Hematopoietic multipotent progenitor cell treated with erythropoietin and hydrocortisone succinate and interleukin-3 and kit ligand, for 17 days (in vitro differentiated cells): Measurements from ENCODE around the gene IGFL4.

ENCODE experiments used
- DNase-seq: peaks from one replicate; pipeline ENCODE4 v3.0.0-alpha.2; 2015; ENCODE audit warnings: low spot score

IGFL4 gene

GRCh38 chr19:46020819-46021125 lies 20.0 kb downstream of the IGFL4 start:
- no peak for DNase-seq

DNA sequence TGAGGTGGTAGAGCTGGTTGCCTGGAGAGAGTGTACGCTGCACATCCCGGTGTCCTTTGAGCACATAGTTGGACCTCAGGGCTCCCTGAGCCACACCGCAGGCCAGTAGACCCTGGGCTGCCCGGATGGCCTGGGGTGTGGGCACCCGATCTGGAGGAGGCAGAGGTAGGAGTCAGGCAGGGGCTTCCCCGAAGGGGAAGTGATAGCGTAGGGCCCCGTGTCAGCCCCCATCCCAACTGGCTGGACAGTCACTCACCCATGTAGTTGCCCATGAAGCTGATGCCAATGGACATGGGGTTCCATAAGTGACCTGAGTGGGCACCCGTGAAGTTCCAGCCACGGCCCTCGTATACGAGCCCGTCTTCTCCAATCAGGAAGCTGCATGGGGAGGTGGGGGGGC lies 21.5 kb downstream of the IGFL4 start:
- DNase-seq = no peak

DNA sequence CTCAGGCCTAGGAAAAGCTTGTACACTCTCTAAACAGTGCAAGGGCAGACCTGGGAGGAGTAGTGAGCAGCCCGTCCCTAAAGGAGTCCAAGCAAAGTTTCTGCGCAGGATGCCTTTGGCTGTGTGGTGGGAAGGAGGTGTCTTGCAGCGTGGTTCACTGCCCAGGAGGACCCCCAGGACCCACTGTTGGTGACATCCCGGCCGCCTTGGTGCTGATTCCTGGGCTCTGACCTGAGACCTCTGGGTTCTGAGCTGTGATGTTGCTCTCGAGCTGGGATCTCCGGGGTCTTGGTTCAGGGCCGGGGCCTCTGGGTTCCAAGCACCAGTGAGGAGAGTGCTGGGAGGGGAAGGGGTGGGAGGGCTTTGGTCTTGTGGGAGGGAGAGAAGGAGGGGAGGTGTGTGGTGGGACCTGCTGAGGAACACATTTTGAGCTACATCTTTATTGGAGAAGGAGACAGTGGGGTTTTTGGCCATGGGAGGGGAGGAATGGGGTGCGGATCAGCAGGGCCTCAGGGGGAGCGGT lies 22.0 kb downstream of the IGFL4 start:
- DNase-seq = no peak

GRCh38 chr19:46017874-46018675 lies 22.7 kb downstream of the IGFL4 start:
- no peak for DNase-seq

- DNase-seq = no peak
Observed at GRCh38 chr19:46017095-46017429, 23.7 kb downstream of the IGFL4 start.

- DNase-seq = peak; percentile 88
Observed at GRCh38 chr19:46016426-46017094, 24.2 kb downstream of the IGFL4 start.

- no peak for DNase-seq
Observed at GRCh38 chr19:46015687-46016425, 24.9 kb downstream of the IGFL4 start.

GRCh38 chr19:46014941-46015686 lies 25.7 kb downstream of the IGFL4 start:
- peak; percentile 47 for DNase-seq

DNA sequence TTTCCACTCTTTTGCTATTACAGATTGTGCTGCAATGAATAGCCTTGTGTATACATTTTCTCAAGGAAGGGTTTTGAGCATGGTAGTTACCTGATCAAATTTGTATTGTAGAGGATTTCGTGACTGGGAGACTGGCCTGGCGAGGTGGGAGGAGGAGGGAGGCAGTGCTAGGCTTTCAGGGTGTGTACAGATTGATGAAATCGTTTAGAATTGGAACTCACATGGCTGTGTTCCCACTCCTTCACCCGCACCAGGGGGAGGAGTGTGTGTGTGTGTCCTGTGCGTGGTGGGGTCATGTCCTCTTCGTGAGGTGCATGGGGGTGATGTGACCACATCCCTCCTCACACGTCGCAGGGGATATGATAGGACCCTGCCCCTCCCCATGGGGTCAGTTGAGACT lies 26.3 kb downstream of the IGFL4 start:
- DNase-seq = no peak

- peak; percentile 80 for DNase-seq
Observed at GRCh38 chr19:46009530-46010510, 31.0 kb downstream of the IGFL4 start.

DNA sequence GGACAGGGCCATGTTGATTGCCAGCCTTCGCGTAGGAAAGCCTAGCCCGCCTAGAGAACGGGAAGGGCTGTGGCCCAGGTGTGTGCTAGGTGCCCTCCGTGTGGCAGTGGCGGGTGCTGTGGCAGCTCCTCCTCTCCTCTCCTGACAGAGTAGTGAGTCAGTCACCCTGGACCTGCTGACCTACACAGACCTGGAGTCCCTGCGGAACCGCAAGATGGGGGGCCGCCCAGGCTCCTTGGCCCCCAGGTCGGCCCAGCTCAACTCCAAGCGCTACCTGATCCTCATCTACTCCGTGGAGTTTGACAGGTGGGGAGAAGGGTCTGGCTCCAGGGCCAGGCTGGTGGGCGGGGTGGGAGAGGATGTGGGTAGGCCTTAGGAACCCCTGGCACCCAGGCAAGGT lies 34.4 kb downstream of the IGFL4 start:
- no peak for DNase-seq

- DNase-seq = no peak
Observed at GRCh38 chr19:46002678-46003275, 38.0 kb downstream of the IGFL4 start.

- peak; percentile 34 for DNase-seq
Observed at GRCh38 chr19:46000491-46001246, 40.1 kb downstream of the IGFL4 start.

GRCh38 chr19:45999653-46000121 lies 41.1 kb downstream of the IGFL4 start:
- no peak for DNase-seq

DNA sequence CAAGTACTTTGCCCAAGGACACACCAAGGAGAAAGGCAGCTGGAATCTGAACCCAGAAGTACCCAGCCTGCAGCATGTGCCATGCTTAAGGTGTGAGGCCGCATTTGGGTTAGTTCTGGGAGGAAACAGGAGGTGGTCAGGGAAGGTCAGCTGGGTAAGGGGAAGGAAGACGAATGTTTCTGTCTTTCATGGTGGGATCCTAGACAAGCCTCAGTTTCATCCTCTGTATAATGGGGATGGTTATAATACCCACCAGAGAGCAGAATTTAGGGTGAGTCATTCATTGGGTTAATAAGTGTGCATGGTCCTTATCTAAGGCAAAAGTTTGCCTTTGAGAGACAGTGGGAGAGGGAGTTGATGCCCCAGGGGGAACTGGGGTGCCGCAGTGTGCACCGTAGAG lies 42.0 kb downstream of the IGFL4 start:
- DNase-seq = no peak

- no peak for DNase-seq
Observed at GRCh38 chr19:45996933-45997332, 43.9 kb downstream of the IGFL4 start.

DNA sequence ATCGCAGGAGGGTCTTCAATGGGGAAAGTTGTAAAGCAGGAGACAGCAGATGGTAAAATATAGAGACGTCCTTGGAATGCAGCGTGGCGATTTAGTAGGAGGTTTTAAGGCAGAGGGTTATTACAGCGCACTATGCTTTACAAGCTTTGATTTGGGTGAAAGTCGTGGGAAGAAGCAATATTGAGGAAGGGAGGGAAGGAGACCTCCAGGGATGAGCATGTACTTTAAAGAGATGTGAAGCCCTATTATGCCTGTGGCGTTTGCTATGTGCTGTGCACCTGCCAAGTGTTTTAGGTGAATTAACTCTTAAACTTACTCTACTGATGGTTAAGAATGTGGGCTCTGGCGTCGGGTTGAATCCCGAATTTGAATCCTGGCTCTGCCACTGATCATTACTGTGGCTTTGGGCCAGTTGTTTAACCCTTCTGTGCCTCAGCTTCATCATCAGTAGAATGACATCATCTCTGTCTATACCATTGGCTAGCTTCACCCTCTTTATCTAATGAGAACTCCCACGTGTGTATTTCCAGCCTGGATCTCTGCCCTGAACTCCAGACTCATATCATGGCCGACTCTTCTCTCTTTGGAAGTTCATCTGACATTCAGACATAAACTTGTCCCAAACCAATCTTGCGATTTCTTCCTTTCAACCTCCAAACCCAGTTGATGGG lies 45.0 kb downstream of the IGFL4 start:
- no peak for DNase-seq

- peak; percentile 99 for DNase-seq
Observed at GRCh38 chr19:45994998-45995714, 45.6 kb downstream of the IGFL4 start, which contains the start of gene CCDC61. Gene CCDC61 (plus strand): TSS chr19:45995467. CDS start chr19:46003019, 7,552 bp downstream.
